HG02798 (cell line): Measurements from ENCODE around the gene ADNP.
A peak's percentile ranks its signal among the peaks of the same experiment; 100 is the strongest.

Experiments used
- ATAC-seq: cut with Tn5 transposase; IDR thresholded peaks from one replicate; pipeline ENCODE4 v1.9.1; 2021; ENCODE audit warnings: mild to moderate bottlenecking; ENCODE audit not compliant: unreplicated experiment, poor library complexity

Gene ADNP

DNA sequence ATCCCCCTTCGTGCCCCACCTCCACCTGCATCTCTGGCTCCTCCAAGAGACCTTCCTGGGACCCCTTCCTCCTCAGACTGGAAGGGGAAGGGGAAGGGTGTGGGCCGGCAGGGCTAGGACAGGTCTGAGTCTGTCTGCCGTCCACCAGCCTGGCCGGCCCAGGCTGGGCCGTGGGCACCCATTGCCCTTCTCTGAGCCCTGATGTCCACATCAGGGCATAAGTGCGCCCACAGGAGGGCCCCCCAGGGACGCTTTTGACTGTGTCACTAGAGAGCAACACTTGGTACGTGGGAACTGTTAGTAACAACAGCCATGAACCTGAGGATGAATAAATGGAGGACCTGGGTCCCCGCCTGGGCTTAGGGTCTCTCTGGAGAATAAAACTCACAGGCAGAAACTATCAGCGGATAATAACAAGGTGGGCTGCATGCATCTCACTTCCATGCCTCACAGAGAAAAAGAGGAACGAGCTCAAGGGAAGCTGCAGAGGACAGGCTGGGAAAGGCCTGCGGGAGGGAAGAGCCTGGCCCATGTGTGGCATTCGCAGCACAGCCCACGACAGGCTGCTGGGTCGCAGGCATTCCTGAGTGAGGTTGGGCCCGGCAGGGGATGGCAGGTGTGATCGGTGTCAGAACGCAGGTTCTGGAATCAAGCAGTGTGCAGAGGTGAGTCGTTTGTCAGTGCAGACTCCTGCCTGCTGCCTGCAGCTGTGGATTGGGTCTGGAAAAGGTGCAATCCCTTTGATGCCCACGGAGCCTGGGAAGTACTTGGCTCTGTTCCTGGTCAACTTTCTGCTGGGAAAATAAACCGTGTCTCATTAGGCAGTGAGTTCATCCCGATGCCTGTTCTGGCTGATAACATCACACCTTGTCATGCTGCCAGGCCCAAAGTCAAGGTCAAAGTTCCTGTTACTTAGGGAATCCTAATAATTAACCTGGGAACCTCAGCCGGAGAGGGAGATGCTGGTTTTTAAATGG is 75.5 kb downstream of the ADNP start:
- no peak for ATAC-seq

DNA sequence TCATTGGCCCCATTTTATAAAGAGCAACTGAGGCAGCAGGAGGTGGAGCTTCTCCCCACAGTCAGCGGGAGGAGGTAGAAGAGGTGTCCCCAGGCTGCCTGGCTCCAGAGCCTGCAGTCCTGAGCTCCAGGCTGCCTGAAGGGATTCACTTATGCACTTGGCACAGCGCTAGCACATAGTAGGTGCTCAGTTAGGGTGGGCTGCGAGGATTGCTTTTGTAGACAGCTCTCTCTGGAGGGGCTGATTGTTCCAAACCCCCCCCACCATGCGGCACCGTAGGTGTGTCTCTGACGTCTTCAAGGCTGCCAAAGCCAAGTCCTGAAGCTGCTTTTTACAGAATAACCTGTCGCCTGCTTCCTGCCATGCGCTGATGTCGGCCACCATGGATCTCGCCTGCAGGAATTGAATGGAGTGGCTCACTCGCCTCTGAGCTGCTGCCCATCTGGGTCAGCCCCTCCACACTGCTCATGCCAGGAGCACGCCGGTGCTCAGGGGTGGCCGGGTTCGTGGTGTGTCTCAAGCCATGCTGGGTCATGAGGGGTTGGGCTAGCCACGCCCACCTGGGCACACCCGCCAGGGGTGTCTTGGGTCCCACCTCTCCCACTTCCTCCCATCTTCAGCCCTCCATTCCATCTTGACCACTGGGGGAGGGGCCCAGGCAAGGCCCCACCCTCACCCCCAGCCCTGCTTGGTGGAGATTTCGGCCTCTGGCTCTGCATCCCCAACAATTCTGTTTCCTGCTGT is 76.6 kb downstream of the ADNP start:
- ATAC-seq, result no peak

DNA sequence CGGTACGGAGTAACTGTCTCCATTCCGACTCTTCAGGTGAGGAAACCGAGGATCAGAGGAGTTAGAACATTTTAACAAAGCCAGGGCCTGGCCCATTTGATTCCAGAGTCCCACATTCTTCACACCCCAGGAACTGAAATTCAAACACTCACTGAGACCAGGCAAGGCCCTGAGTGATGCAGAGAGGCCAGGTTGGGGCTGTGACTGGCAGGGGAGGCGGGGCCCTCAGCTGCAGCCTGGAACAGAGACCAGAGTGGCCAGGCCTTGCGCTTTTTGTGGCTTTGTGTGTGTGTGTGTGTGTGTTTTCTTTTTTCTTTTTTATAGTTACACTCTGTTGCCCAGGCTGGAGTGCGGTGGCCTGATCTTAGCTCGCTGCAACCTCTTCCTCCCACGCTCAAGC is 79.2 kb downstream of the ADNP start:
- ATAC-seq, result no peak

DNA sequence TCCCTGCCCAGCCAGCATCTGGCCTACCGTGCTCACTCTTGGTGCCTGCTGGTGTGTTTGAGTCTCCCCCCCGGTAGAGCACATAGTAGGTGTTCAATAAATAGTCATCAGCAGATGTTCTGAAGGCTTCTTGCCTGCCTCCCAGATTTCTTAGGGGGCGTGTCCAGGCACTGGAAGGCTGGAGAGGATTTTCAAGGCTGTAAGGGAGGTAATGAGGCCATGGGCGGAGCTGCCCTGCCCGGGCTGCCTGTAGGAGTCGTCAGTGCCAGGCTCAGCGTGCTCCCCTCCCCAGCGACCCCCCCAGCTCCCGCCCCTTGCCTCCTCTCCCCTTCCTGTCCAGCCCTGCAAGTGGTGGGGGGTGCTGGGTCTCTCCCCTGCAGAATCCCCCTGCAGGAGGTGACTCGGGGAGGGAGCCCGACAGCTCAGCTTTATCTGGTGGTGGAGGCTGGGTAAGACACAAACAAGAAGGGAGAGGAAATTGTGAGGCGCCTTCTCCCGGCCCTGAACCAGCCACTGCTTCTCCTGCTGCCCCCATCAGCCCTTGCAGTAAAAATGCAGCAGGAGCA is 80.4 kb downstream of the ADNP start:
- ATAC-seq, result no peak

DNA sequence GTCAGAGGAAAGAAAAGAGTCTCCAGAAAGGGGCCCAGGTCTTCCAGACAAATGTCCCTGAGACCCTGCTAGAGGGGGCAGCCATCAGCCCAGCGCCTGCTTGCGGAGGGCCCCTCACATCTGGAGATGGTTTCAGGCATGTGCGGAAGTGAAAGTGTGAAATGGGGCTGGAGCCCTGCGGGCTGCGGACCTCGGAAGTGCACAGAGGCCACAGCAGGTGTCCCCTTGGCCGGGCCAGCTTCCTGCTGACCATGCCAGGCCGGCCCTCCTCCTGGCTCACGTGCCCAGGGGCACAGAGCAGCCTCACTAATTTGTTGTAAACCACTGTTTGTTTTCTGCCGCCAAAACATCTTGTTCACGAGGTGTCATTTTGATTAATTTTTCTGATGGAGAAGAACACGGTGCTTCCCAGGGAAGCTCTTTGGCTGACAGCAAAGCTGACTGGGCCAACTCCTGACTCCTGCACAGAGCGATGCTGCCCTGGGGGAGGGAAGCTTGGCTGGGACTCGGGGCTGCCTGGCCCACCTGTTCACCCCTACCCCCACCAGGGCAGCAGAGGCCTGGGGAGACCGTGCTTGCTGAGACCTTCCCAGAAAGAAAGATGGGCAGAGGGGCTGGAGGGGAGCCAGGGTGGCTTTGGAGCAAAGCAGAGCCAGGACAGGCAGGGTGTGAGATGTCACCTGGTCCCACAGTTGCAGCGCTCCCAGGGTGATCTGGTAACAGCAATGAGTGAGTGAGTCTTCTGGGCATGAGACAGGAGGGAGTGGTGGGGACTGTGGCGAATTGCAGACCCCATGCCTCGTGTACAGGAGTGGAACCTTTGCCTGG is 82.2 kb downstream of the ADNP start:
- no peak for ATAC-seq

DNA sequence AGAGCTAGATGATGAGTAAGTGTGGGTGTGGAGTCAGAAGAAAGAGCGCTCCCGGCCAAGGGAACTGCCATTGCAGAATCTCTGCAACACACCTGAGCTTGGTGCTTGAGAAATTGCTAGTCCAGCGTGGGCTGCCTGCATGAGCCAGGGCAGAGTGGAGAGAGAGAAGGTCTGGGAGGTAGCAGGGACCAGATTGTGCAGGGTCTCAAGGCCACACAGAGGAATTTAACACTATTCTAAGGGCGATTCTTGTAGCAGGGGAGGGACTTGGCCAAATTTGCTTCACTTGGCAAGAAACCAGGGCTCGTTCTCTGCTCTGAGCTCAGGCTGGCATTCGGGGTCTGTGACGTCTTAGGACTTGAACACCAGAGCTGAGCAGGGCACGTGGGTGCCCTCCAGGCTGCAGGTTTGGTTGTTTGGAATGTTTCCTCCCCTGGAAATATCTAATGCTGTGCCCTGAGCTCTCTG is 82.9 kb downstream of the ADNP start:
- no peak for ATAC-seq

DNA sequence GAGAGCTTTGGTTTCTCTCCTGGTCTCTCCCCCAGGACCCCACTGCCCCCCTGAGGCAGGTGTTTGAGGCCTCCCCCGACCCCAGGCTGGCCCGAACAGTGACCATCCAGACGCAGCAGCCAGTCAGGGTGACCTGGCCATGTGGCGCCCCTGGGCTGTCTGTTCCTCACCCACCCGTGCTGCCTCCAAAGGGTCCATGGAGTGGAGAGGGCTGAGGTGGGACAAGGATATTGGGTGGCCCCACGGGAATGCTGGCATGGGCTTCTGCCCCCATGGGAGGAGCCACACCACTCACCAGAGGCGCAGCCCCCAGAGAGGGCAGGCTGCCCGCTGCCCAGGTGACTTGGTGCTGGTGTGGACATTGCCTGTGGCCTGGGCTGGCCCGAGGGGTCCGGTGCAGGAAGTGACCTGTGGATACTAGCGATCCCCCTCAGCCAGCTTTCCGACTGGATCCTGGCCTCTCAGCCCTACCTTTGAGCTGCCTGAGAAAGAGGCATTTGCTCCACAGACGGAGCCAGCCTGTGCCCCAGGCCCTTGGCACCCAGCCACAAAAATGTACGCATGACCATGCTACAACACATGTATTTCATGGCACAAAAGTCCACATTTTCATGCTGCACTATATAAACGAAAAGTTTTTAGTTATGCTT is 85.5 kb downstream of the ADNP start:
- no peak for ATAC-seq

DNA sequence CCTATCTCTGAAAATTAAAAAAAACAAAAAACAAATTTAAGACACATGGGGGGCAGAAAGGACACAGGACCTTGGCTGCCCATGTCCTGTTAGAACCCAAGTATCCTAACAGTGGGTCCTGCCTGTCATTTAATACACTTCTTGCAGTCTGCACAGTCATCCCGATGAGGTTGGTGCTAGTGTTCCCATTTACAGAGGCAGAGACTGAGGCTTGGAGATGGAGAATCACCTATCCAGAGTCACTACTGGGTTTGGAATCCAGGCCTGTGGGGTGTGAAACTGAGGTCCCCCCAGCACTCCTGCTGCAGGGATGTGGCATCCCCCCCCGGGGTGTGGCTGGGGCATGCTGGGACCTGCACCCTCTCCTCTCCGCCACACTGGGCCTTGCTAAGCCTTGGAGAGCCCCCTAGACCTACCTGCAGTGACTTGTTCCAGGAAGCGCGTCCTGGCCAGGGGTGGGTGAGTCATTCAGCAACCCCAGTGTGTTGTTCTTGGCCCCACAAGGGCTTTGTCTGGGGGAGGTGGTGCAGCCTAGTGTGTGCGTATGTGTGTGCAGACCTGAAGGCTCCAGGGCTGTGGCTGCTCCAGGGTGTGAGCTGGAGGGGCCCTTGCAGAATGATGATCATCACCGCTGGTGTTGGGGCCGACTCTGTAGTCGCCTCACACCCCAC is 86.7 kb downstream of the ADNP start:
- ATAC-seq, result peak; percentile 89

DNA sequence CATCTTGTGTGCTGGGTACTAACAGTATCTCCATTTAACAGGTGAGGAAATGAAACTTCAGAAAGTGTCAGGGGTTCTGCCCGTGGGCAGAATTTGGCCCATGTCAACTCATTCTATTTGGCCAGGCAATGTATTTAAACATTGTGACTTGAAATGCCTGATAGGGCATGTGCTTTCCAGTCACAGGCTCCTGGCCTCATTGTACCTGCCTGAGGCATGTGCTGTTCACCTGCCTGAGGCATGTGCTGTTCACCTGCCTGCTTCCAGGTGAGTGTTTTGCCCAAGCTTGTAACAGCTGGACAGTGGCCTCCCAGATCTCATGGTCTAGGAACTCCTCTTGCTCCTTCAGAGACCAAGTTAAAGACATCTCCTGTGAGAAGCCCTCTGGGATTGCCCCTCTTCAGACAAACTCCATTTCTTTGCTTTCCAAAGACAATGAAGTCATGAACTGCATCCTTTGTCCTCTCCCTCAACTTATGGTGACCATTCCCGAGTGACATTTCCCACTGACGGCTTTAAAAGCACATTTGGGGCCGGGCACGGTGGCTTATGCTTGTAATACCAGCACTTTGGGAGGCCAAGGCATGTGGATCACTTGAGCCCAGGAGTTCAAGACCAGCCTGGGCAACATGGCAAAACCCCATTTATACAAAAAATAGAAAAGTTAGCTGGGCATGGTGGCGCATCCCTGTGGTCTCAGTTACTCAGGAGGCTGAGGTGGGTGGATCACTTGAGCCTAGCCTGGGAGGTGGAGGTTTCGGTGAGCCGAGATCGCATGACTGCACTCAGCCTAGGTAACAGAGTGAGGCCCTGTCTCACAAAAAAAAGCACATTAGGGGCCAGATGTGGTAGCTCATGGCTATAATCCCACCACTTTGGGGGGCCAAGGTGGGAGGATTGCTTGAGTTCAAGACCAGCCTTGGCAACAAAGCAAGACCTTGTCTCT is 87.6 kb downstream of the ADNP start:
- ATAC-seq, result no peak

DNA sequence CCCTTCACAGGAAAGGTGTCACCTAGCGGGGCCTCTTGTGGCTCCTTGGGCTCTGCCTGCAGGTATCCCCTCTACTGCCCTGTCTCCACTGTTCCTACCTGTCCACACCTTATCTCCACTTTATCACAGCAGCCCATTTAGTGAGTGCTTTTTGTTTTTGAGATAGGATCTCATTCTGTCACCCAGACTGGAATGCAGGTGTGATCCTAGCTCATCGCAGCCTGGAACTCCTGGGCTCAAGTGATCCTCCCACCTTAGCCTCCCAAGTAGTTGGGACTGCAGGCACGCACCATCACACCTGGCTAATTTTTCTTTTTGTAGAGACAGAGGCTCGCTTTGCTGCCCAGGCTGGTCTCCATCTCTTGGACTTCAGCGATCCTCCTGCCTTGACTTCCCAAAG is 88.4 kb downstream of the ADNP start:
- ATAC-seq, result no peak
